ENCODE data around the gene GABRB2.

Gene GABRB2

DNA sequence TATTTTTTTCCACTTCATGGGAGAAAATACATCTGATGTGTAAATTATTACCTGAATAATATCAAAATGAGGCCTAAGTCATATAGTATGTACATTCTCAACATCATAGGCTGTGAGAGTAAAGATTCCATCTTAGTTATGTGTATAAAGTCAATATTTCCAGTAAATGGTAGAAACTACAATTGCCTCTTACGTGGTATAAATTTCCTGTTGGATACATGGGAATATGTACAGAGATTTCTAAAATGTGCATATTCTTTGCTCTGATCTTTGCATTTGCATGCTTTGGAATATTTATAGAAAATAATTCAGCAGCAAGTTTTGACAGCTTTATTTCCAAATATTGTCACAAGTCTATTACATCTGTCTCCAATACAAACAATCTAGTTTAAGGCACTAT, 78.8 kb downstream of the GABRB2 start:
- Histone ChIP-seq H4K20me1 (ENCODE audit: low read depth, low read length) (no peaks in the 10 kb centered on the region), H3K36me3 (ENCODE audit: low read length) (no peaks in the 10 kb centered on the region), H3K9me2 (replicated peaks; ENCODE audit: insufficient read depth, low read length) (no peaks in the 10 kb centered on the region), H3F3A (ENCODE audit: insufficient read depth) (no peaks in the 10 kb centered on the region), H3K79me2 (ENCODE audit: insufficient read depth, low read length) (no peaks in the 10 kb centered on the region), H3K4me3 (ENCODE audit: insufficient read depth, low read length, poor library complexity, severe bottlenecking) (no peak overlapping the region), H3K9me3 (ENCODE audit: insufficient read depth, low read length) (no peaks in the 10 kb centered on the region), H3K27me3 (ENCODE audit: low read length) (no peaks in the 10 kb centered on the region), H3K27ac (ENCODE audit: low read depth, low read length) (no peak overlapping the region), H2AFZ (ENCODE audit: low read depth, low read length, severe bottlenecking) (no peak overlapping the region), H3K9ac (ENCODE audit: low read length) (no peak overlapping the region), H3K4me2 (ENCODE audit: low read depth, low read length, poor library complexity, severe bottlenecking) (no peak overlapping the region)
- TF ChIP-seq, protein P1, sequence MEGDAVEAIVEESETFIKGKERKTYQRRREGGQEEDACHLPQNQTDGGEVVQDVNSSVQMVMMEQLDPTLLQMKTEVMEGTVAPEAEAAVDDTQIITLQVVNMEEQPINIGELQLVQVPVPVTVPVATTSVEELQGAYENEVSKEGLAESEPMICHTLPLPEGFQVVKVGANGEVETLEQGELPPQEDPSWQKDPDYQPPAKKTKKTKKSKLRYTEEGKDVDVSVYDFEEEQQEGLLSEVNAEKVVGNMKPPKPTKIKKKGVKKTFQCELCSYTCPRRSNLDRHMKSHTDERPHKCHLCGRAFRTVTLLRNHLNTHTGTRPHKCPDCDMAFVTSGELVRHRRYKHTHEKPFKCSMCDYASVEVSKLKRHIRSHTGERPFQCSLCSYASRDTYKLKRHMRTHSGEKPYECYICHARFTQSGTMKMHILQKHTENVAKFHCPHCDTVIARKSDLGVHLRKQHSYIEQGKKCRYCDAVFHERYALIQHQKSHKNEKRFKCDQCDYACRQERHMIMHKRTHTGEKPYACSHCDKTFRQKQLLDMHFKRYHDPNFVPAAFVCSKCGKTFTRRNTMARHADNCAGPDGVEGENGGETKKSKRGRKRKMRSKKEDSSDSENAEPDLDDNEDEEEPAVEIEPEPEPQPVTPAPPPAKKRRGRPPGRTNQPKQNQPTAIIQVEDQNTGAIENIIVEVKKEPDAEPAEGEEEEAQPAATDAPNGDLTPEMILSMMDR (IDR thresholded peaks at IDR 0.05; ENCODE audit: insufficient read depth, low read length, poor library complexity, severe bottlenecking): no peak
- no peak for TF ChIP-seq EZH2phosphoT487 (conservative IDR thresholded peaks at IDR 0.05; ENCODE audit: low read length)

DNA sequence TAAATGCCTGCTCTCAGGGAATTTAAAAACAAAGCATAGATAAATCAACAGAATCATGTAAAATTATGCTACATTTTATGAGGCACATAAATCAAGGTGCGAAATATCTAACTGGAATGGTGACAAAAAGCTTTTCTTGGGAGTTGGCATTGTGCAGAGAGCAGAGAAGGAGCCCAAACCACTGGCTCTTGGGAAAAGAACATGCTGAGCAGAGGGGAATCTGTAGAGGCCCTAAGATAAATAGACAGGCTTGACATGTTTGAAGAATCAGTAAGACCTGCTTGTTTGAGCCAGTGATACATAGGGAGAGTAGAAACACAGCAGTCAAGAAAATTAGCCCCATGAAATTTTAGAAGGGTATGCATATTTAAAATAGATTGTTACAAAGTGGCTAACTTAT, 85.8 kb downstream of the GABRB2 start:
- Histone ChIP-seq H3K79me2 (ENCODE audit: insufficient read depth, low read length) (no peaks in the 10 kb centered on the region), H3K27ac (ENCODE audit: low read depth, low read length) (no peak overlapping the region), H3K9me2 (replicated peaks; ENCODE audit: insufficient read depth, low read length) (no peaks in the 10 kb centered on the region), H3F3A (ENCODE audit: insufficient read depth) (no peaks in the 10 kb centered on the region), H3K4me3 (ENCODE audit: insufficient read depth, low read length, poor library complexity, severe bottlenecking) (no peak overlapping the region), H3K9ac (ENCODE audit: low read length) (no peak overlapping the region), H4K20me1 (ENCODE audit: low read depth, low read length) (no peaks in the 10 kb centered on the region), H2AFZ (ENCODE audit: low read depth, low read length, severe bottlenecking) (no peak overlapping the region), H3K9me3 (ENCODE audit: insufficient read depth, low read length) (no peaks in the 10 kb centered on the region), H3K27me3 (ENCODE audit: low read length) (no peaks in the 10 kb centered on the region), H3K4me2 (ENCODE audit: low read depth, low read length, poor library complexity, severe bottlenecking) (no peak overlapping the region), H3K36me3 (ENCODE audit: low read length) (no peaks in the 10 kb centered on the region)
- no peak for TF ChIP-seq EZH2phosphoT487 (conservative IDR thresholded peaks at IDR 0.05; ENCODE audit: low read length)
- TF ChIP-seq, protein P1 (IDR thresholded peaks at IDR 0.05; ENCODE audit: insufficient read depth, low read length, poor library complexity, severe bottlenecking): no peak

DNA sequence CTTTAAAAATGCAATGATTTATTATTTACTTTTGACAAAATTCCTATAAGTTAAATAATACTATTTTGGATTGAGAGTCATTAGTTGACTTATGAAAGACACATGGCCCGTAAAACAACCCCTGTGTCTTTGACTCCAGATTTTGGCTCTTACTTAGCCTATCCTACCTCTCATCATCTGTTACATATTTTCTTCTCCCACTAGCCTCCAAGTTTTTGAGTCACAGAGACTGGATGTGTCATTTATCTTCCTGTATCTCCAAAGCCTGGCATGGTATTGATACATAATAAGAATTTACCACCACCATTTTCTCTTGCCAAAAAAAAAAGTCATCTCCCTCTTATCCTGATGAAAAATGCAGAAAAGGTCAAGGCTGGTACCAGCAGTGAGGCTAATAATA, 99.9 kb downstream of the GABRB2 start:
- no peak overlapping the region for H3K27ac ChIP-seq (ENCODE audit: low read depth, low read length)
- H3K79me2 ChIP-seq (ENCODE audit: insufficient read depth, low read length): no peaks in the 10 kb centered on the region
- H3K36me3 ChIP-seq (ENCODE audit: low read length): no peaks in the 10 kb centered on the region
- no peaks in the 10 kb centered on the region for H3K27me3 ChIP-seq (ENCODE audit: low read length)
- no peak overlapping the region for H2AFZ ChIP-seq (ENCODE audit: low read depth, low read length, severe bottlenecking)
- H3K9me2 ChIP-seq (replicated peaks; ENCODE audit: insufficient read depth, low read length): no peaks in the 10 kb centered on the region
- no peak overlapping the region for H3K4me3 ChIP-seq (ENCODE audit: insufficient read depth, low read length, poor library complexity, severe bottlenecking)
- H3K9ac ChIP-seq (ENCODE audit: low read length): no peak overlapping the region
- H4K20me1 ChIP-seq (ENCODE audit: low read depth, low read length): no peaks in the 10 kb centered on the region
- TF ChIP-seq, protein P1 (IDR thresholded peaks at IDR 0.05; ENCODE audit: insufficient read depth, low read length, poor library complexity, severe bottlenecking): no peak
- TF ChIP-seq EZH2phosphoT487 (conservative IDR thresholded peaks at IDR 0.05; ENCODE audit: low read length): no peak
- no peaks in the 10 kb centered on the region for H3F3A ChIP-seq (ENCODE audit: insufficient read depth)
- H3K9me3 ChIP-seq (ENCODE audit: insufficient read depth, low read length): no peaks in the 10 kb centered on the region
- no peak overlapping the region for H3K4me2 ChIP-seq (ENCODE audit: low read depth, low read length, poor library complexity, severe bottlenecking)

Data from SU-DHL-6 (cell line).